A549 (cell line): Measurements from ENCODE around the gene CCSER1. TPM values are rescaled to one million over a fixed set of nuclear protein-coding genes. Genes with fewer than 3 reads are reported as not detected.

Experiments
- ATAC-seq, 2 experiments: fragments of 200-7000 bp in 1 of 2; fragments of >200 bp in 1 of 2; cut with Nextera tagmentation in 1 of 2; cut with Tn5 transposase in 1 of 2; 3 replicates each; pipeline versions ENCODE4 v1.8.0 to v1.9.1; 2018 to 2020; ENCODE audit warnings: mild to moderate bottlenecking in 1 of 2, moderate library complexity in 1 of 2
- CTCF ChIA-PET: fragments of 300-600 bp; sonication (Branson Sonifier 250); formaldehyde crosslinking; extraction: SDS; loops from one replicate; lab custom pipeline; 2021; ENCODE audit warnings: antibody characterized with exemption, inconsistent platforms; lab: Yijun Ruan, JAX
- POLR2A ChIA-PET: fragments of 350-600 bp; formaldehyde crosslinking; extraction: SDS; loops from one replicate; lab custom pipeline; 2021; ENCODE audit warnings: antibody characterized with exemption, inconsistent platforms; lab: Yijun Ruan, JAX
- DNase-seq, 2 experiments: peaks; one replicate each; pipeline versions ENCODE4 v3.0.0 to v3.0.0-alpha.2; 2011 to 2016; ENCODE audit warnings: low read depth in 1 of 2, low spot score in 1 of 2
- FAIRE-seq: peaks from 2 replicates; lab custom pipeline; 2011; peaks lifted over from hg19 to GRCh38; lab: Jason Lieb, UNC
- H3K27ac ChIP-seq, 2 experiments: fragments of >200 bp; sonication (Bioruptor Twin); formaldehyde crosslinking; 3 replicates each; pipeline ENCODE4 v1.5.1; 2016 to 2017
- H3K4me1 ChIP-seq: fragments of >200 bp; sonication (Bioruptor Twin); formaldehyde crosslinking; 3 replicates; pipeline ENCODE4 v1.6.1; 2016
- H3K4me2 ChIP-seq: fragments of >200 bp; sonication (Bioruptor Twin); formaldehyde crosslinking; 3 replicates; pipeline ENCODE4 v1.6.1; 2016
- H3K4me3 ChIP-seq: fragments of >200 bp; sonication (Bioruptor Twin); formaldehyde crosslinking; 3 replicates; pipeline ENCODE4 v1.5.1; 2016
- H3K9me3 ChIP-seq: fragments of >200 bp; sonication (Bioruptor Twin); formaldehyde crosslinking; 3 replicates; pipeline ENCODE4 v1.6.1; 2016
- ATOH8 ChIP-seq: fragments of 250-450 bp; sonication (Bioruptor Pico); IDR thresholded peaks from 2 replicates; pipeline ENCODE4 v1.5.0; 2020; ENCODE audit warnings: low read depth, mild to moderate bottlenecking, moderate library complexity
- CBX8 ChIP-seq: fragments of 200-600 bp; sonication (generic); IDR thresholded peaks from 2 replicates; pipeline ENCODE4 v1.6.1; 2016
- CHD4 ChIP-seq: fragments of 200-600 bp; sonication (generic); IDR thresholded peaks from 2 replicates; pipeline ENCODE4 v1.6.1; 2016; ENCODE audit warnings: antibody characterized with exemption, mild to moderate bottlenecking, borderline replicate concordance
- E2F6 ChIP-seq: IDR thresholded peaks from 2 replicates; pipeline ENCODE4 v1.6.1; 2012; ENCODE audit warnings: low read depth, borderline replicate concordance
- EHF ChIP-seq: fragments of 250-450 bp; sonication (Bioruptor Pico); IDR thresholded peaks from 2 replicates; pipeline ENCODE4 v1.5.0; 2020; ENCODE audit warnings: mild to moderate bottlenecking
- EHMT2 ChIP-seq: fragments of 200-600 bp; sonication (generic); IDR thresholded peaks from 2 replicates; pipeline ENCODE4 v1.6.1; 2016; ENCODE audit warnings: antibody characterized with exemption, low read depth, mild to moderate bottlenecking, moderate library complexity
- EP300 ChIP-seq, 2 experiments: fragments of >200 bp; sonication (Bioruptor Twin); formaldehyde crosslinking; IDR thresholded peaks; 2 replicates in 1 of 2; 3 replicates in 1 of 2; pipeline ENCODE4 v1.6.1; 2016 to 2017
- FOSL2 ChIP-seq, 2 experiments: fragments of 450-650 bp in 1 of 2; fragments of >200 bp in 1 of 2; sonication (Bioruptor Twin) in 1 of 2; formaldehyde crosslinking; IDR thresholded peaks; 2 replicates each; pipeline versions ENCODE4 v1.5.0 to v1.6.1; 2016 to 2020; ENCODE audit warnings: mild to moderate bottlenecking in 1 of 2, moderate library complexity in 1 of 2
- GATA3 ChIP-seq: IDR thresholded peaks from 2 replicates; pipeline ENCODE4 v1.6.1; 2012; ENCODE audit warnings: borderline replicate concordance
- HOXA7 ChIP-seq: fragments of 250-450 bp; sonication (Bioruptor Pico); IDR thresholded peaks from 2 replicates; pipeline ENCODE4 v1.5.0; 2020; ENCODE audit warnings: mild to moderate bottlenecking, moderate library complexity
- KDM1A ChIP-seq: fragments of 200-600 bp; sonication (generic); IDR thresholded peaks from 2 replicates; pipeline ENCODE4 v1.6.1; 2016; ENCODE audit warnings: low read depth, mild to moderate bottlenecking
- MAFK ChIP-seq: fragments of 450-650 bp; IDR thresholded peaks from 2 replicates; pipeline ENCODE4 v1.6.1; 2014; ENCODE audit not compliant: partially characterized antibody
- MAZ ChIP-seq: fragments of 150-350 bp; IDR thresholded peaks from 2 replicates; pipeline ENCODE4 v1.6.1; 2014; ENCODE audit warnings: antibody characterized with exemption, low read depth, low read length, borderline replicate concordance
- MYC ChIP-seq: IDR thresholded peaks from 2 replicates; pipeline ENCODE4 v1.6.1; 2012; ENCODE audit warnings: mild to moderate bottlenecking, inconsistent platforms, low read length, improper control_type of control experiment, borderline replicate concordance
- NPAS2 ChIP-seq: fragments of 250-450 bp; sonication (Bioruptor Pico); IDR thresholded peaks from 2 replicates; pipeline ENCODE4 v1.8.0; 2022; ENCODE audit warnings: mild to moderate bottlenecking, moderate library complexity, borderline replicate concordance
- NR3C1 ChIP-seq: fragments of >200 bp; sonication (Bioruptor Twin); formaldehyde crosslinking; IDR thresholded peaks from 3 replicates; pipeline ENCODE4 v1.6.1; 2017
- RARB ChIP-seq: fragments of 250-450 bp; sonication (Bioruptor Pico); IDR thresholded peaks from 2 replicates; pipeline ENCODE4 v1.8.0; 2021; ENCODE audit warnings: mild to moderate bottlenecking, moderate library complexity
- RCOR1 ChIP-seq: fragments of 150-350 bp; IDR thresholded peaks from 2 replicates; pipeline ENCODE4 v1.6.1; 2014; ENCODE audit warnings: antibody characterized with exemption, low read length, low read depth
- SREBF2 ChIP-seq: fragments of 450-650 bp; IDR thresholded peaks from 2 replicates; pipeline ENCODE4 v1.6.1; 2014; ENCODE audit warnings: mild to moderate bottlenecking, moderate library complexity
- USF2 ChIP-seq: fragments of 450-650 bp; IDR thresholded peaks from 2 replicates; pipeline ENCODE4 v1.6.1; 2014; ENCODE audit warnings: antibody characterized with exemption
- WGBS: methylation state at CpG from one replicate; pipeline ENCODE4 v1.1.6; 2017; ENCODE audit errors: missing lambda C conversion rate; 5-methylcytosine and 5-hydroxymethylcytosine counted together
- polyA plus RNA-seq, 4 experiments: library from polyadenylated mRNA; depleted of rRNA in 3 of 4; stranded (reverse); fragments of >200 nt; fragmentation: RNase III in 1 of 4; extraction: RNeasy Plus Mini Kit Qiagen cat#74134 plus additional on column Dnase treatment in 1 of 4; gene quantifications; 2 replicates in 3 of 4; 3 replicates in 1 of 4; pipeline ENCODE4 v1.2.3, GENCODE V29; 2011 to 2017
- TF ChIP-seq, protein P1 (sequence below): IDR thresholded peaks from 2 replicates; pipeline ENCODE4 v1.6.1; 2012
- TF ChIP-seq, protein P2 (sequence below): fragments of 250-450 bp; sonication (Bioruptor Pico); IDR thresholded peaks from 2 replicates; pipeline ENCODE4 v1.5.0; 2021; ENCODE audit warnings: mild to moderate bottlenecking, moderate library complexity, borderline replicate concordance
- TF ChIP-seq, protein P3 (sequence below): fragments of 150-350 bp; IDR thresholded peaks from 2 replicates; pipeline ENCODE4 v1.6.1; 2014; ENCODE audit warnings: low read depth, mild to moderate bottlenecking, low read length

Gene CCSER1
- polyA plus RNA-seq, 2 of the 4 experiments (the other 2 are of a cell fraction), result 0.06 TPM; not detected in 1

DNA sequence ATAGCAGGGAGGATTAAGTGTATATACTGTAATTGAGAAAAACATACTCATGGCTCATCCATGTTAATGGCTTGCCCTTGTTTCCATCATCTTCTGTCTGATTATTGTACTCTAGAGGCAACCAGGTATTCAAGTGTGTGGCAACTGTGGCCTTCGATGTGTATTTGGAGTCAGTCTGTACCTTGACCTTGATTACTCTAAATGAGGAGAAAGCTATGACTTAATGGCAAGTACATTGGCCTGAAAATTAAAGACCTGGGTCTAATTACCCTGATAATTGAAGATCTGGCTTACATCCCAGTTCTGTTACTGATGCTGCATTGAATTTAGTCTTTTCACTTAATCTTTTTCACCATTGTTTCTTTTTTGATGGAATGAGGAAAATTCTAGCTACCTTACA lies 409.2 kb downstream of the CCSER1 start:
- no peak for TF ChIP-seq MAZ
- no peak for TF ChIP-seq CHD4
- TF ChIP-seq USF2, result no peak
- no peak for TF ChIP-seq EHF
- TF ChIP-seq ATOH8 (CRISPR knock-in tag), result no peak
- no peak for TF ChIP-seq GATA3
- TF ChIP-seq, protein P1, sequence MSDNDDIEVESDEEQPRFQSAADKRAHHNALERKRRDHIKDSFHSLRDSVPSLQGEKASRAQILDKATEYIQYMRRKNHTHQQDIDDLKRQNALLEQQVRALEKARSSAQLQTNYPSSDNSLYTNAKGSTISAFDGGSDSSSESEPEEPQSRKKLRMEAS, result no peak
- FAIRE-seq (no peak), ATAC-seq (no peak), DNase-seq (no peak)
- CTCF ChIA-PET, result no interaction called here
- POLR2A ChIA-PET, result no interaction called here
- no peak overlapping the region for H3K4me2 ChIP-seq
- no peak overlapping the region for H3K27ac ChIP-seq
- 38% methylated on average over 1 of the region's 1 CpG for WGBS
- no peaks in the 10 kb centered on the region for H3K4me1 ChIP-seq
- no peaks in the 10 kb centered on the region for H3K9me3 ChIP-seq
- H3K4me3 ChIP-seq, result no peak overlapping the region

DNA sequence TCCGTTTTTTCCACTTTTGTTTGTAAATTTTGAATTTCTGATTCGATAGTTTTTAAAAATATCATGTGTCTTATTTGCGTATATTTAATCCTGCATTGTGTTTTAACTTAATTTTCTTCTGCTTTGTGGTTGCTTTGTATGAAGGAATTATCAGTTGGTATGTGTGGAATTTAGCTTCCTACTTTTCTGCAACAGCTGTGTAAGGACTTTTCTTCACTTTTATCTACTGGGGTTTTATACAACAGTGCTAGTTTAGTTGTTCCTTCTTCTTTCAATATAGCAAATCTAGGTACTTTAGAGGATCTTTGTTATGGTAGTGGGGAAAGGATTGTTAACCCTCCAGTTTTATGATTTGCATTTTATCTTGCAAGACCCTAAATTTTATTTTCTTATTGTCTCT lies 410.3 kb downstream of the CCSER1 start:
- no peak for FAIRE-seq
- POLR2A ChIA-PET, result no interaction called here
- Histone ChIP-seq H3K27ac (no peak overlapping the region), H3K9me3 (no peaks in the 10 kb centered on the region), H3K4me2 (no peak overlapping the region), H3K4me3 (no peak overlapping the region), H3K4me1 (no peaks in the 10 kb centered on the region)
- no peak for ATAC-seq
- 62% methylated on average over 3 of the region's 3 CpGs for WGBS
- CTCF ChIA-PET, result no interaction called here
- no peak for TF ChIP-seq EP300 (IDR thresholded peaks at IDR 0.05)
- TF ChIP-seq SREBF2, result no peak
- TF ChIP-seq EHMT2, result no peak
- TF ChIP-seq KDM1A, result no peak
- TF ChIP-seq MYC, result no peak
- TF ChIP-seq CBX8, result no peak
- no peak for TF ChIP-seq E2F6
- no peak for TF ChIP-seq RCOR1
- TF ChIP-seq USF2, result no peak
- no peak for TF ChIP-seq CHD4
- no peak for TF ChIP-seq NPAS2
- TF ChIP-seq MAFK, result no peak
- no peak for TF ChIP-seq RARB (CRISPR knock-in tag)
- TF ChIP-seq FOSL2 (IDR thresholded peaks at IDR 0.05), result no peak
- TF ChIP-seq FOSL2 (CRISPR knock-in tag; IDR thresholded peaks at IDR 0.05), result no peak
- TF ChIP-seq, protein P2, sequence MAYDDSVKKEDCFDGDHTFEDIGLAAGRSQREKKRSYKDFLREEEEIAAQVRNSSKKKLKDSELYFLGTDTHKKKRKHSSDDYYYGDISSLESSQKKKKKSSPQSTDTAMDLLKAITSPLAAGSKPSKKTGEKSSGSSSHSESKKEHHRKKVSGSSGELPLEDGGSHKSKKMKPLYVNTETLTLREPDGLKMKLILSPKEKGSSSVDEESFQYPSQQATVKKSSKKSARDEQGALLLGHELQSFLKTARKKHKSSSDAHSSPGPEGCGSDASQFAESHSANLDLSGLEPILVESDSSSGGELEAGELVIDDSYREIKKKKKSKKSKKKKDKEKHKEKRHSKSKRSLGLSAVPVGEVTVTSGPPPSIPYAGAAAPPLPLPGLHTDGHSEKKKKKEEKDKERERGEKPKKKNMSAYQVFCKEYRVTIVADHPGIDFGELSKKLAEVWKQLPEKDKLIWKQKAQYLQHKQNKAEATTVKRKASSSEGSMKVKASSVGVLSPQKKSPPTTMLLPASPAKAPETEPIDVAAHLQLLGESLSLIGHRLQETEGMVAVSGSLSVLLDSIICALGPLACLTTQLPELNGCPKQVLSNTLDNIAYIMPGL (CRISPR knock-in tag), result no peak
- TF ChIP-seq HOXA7, result no peak
- no peak for TF ChIP-seq NR3C1
- TF ChIP-seq, protein P3, sequence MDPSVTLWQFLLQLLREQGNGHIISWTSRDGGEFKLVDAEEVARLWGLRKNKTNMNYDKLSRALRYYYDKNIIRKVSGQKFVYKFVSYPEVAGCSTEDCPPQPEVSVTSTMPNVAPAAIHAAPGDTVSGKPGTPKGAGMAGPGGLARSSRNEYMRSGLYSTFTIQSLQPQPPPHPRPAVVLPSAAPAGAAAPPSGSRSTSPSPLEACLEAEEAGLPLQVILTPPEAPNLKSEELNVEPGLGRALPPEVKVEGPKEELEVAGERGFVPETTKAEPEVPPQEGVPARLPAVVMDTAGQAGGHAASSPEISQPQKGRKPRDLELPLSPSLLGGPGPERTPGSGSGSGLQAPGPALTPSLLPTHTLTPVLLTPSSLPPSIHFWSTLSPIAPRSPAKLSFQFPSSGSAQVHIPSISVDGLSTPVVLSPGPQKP, result no peak
- DNase-seq, result no peak
